Kidney tubule cell (primary cell): ENCODE results near the gene ZNF133.
"Not testable (repeated sequence)": the region's sequence is repeated elsewhere in the genome, so short reads cannot be mapped to it uniquely, and the experiment has no call there.

ENCODE experiments used
- DNase-seq: peaks from one replicate; pipeline ENCODE4 v3.0.0-alpha.2; 2018; ENCODE audit warnings: low spot score

Gene ZNF133

GRCh38 chr20:18287915-18288748 lies at the start of gene ZNF133:
TSS of gene ZNF133 (plus strand) at chr20:18288527. CDS start at chr20:18305687, 17,160 bp downstream.
- DNase-seq: peak; percentile 95

- DNase-seq: no peak
These were observed 47.3 kb upstream of the ZNF133 start for GRCh38 chr20:18240997-18241396.

DNA sequence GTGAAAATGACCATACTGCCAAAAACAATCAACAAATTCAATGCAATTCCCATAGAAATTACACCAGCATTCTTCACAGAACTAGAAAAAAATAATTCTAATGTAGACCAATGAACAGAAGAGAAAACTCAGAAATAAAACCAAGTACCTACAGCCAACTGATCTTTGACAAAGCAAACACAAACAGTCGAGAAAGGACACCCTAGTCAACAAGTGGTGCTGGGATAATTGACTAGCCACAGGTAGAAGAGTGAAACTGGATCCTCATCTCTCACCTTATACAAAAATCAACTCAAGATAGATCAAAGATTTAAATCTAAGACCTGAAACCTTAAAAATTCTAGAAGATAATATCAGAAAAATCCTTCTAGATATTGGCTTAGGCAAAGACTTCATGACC lies 44.5 kb upstream of the ZNF133 start:
- DNase-seq: no peak

GRCh38 chr20:18248545-18248944 lies 39.8 kb upstream of the ZNF133 start:
- DNase-seq: not testable (repeated sequence)

- no peak for DNase-seq
These were observed 38.1 kb upstream of the ZNF133 start for GRCh38 chr20:18250217-18250616.

GRCh38 chr20:18252597-18253451 lies 35.5 kb upstream of the ZNF133 start:
- DNase-seq: peak; percentile 57

GRCh38 chr20:18254615-18255014 lies 33.7 kb upstream of the ZNF133 start:
- DNase-seq: no peak

DNA sequence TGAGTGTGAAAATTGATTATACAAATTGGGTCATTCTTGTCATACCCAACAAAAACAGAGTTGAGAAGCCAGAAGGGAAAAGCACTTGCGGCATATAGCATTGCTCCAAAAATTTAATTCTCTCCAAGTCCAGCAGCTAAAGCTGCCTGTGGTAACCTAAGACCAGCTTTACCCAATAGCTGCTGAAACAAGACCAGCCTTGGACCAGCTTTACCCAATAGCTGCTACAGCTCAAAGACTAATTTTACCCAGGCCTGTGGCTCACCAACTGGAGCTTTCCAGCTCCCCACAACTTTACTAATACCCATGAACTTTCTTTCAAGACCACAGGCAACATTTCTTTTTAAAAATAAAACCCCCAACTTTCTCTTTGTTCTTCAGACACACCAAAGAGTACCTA lies 32.8 kb upstream of the ZNF133 start:
- DNase-seq: no peak

GRCh38 chr20:18256440-18257090 lies 31.8 kb upstream of the ZNF133 start:
- DNase-seq: no peak

- DNase-seq: no peak
These were observed 30.0 kb upstream of the ZNF133 start for GRCh38 chr20:18258126-18258860.

GRCh38 chr20:18259730-18260129 lies 28.6 kb upstream of the ZNF133 start:
- DNase-seq: no peak

- peak; percentile 15 for DNase-seq
These were observed 24.6 kb upstream of the ZNF133 start for GRCh38 chr20:18263723-18264122.

- no peak for DNase-seq
These were observed 22.9 kb upstream of the ZNF133 start for GRCh38 chr20:18265441-18265840.

DNA sequence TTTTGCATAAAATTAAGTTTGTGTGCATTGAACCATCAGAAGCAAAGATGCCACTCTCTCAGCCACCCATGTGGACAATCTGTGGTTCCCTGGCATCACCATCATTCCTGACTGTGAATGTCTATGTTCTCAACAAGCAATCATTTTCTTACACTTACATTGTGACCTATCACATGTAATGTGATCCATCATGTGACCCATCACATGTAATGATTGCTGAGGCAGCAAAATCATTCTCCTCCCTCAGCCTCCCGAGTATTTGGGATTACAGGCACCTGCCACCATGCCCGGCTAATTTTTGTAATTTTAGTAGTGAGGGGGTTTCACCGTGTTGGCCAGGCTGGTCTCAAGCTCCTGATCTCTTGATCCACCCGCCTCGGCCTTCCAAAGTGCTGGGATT lies 22.0 kb upstream of the ZNF133 start:
- DNase-seq: no peak

- peak; percentile 22 for DNase-seq
These were observed 20.5 kb upstream of the ZNF133 start for GRCh38 chr20:18267815-18268214.

DNA sequence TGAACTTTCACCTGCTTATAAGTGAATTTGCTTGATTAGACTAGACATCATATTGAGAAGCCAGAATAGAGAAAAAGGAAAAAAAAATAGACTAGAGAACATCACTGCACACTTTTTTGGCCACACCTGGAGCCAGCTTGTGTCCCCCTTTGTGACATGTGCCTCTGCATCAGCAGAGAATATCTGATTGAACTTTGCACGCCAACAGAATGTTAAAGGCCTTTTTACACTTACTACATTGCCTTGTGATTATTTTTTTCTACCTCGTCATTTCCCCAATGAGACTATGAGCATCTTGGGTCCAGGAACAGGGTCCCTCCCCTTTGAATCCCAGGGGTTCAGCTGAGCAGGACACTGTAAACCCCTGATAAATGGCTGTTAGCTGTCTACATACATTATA lies 17.2 kb upstream of the ZNF133 start:
- no peak for DNase-seq

- DNase-seq: no peak
These were observed 15.9 kb upstream of the ZNF133 start for GRCh38 chr20:18272451-18272850.

DNA sequence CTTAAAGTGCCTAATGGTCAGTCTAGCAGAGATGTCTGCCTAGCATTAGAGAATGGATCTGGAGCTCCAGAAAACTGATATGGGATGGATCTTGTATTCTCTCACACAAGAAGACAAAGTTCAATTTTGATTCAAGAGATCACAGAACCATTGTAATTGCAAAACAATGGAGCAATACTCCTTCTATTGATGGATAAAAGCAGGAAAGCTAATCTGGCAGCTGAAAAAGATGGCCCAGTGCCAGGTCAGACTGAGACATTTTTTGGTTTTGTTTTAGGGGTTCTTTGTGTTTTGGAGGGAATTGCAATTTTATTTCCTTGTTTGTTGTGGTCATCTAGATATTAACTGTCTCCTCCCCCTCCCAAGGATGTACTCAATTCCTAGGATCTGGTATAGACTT lies 14.6 kb upstream of the ZNF133 start:
- DNase-seq: no peak

- DNase-seq: not testable (repeated sequence)
These were observed 12.4 kb upstream of the ZNF133 start for GRCh38 chr20:18275960-18276359.

- peak; percentile 75 for DNase-seq
These were observed 11.5 kb upstream of the ZNF133 start for GRCh38 chr20:18276821-18277220.

DNA sequence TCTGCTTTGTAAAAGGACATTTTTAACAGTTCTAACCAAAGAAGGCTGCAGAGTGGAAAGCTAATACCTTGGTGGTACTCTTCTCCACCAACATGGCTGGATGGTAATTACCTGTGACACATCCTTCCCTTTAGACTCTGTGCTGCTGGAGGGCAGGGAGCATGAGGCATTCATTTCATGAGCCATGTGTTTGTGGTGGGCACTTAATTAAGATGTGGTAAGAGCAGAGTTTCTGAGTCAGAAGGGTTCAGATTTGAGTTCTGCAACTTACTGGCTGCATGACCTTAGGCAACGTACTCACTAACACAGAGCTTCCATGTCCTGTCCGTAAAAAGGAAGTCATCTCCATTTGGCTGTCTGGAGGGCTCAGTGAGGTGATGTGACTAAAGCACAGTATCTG lies 9.1 kb upstream of the ZNF133 start:
- DNase-seq: peak; percentile 14
